IPS-NIHi7 (cell line): Measurements from ENCODE around the gene ARHGEF4.
"Not testable (repeated sequence)": the region's sequence is repeated elsewhere in the genome, so short reads cannot be mapped to it uniquely, and the experiment has no call there.

Experiments used
- DNase-seq: peaks from one replicate; pipeline ENCODE4 v3.0.0; 2012; ENCODE audit warnings: mixed read lengths; ENCODE audit errors: extremely low spot score

ARHGEF4 gene

GRCh38 chr2:130884503-130884902 lies 47.8 kb downstream of the ARHGEF4 start:
- DNase-seq, result no peak

- DNase-seq, result no peak
Measured at GRCh38 chr2:130887643-130888042, 50.9 kb downstream of the ARHGEF4 start.

GRCh38 chr2:130890941-130891669 lies 54.4 kb downstream of the ARHGEF4 start:
- no peak for DNase-seq

- no peak for DNase-seq
Measured at GRCh38 chr2:130891966-130892365, 55.3 kb downstream of the ARHGEF4 start.

- no peak for DNase-seq
Measured at GRCh38 chr2:130892793-130893785, 56.4 kb downstream of the ARHGEF4 start.

- DNase-seq, result no peak
Measured at GRCh38 chr2:130894326-130894942, 57.7 kb downstream of the ARHGEF4 start.

GRCh38 chr2:130896813-130897212 lies 60.1 kb downstream of the ARHGEF4 start:
- DNase-seq, result no peak

GRCh38 chr2:130898553-130898952 lies 61.8 kb downstream of the ARHGEF4 start:
- no peak for DNase-seq

DNA sequence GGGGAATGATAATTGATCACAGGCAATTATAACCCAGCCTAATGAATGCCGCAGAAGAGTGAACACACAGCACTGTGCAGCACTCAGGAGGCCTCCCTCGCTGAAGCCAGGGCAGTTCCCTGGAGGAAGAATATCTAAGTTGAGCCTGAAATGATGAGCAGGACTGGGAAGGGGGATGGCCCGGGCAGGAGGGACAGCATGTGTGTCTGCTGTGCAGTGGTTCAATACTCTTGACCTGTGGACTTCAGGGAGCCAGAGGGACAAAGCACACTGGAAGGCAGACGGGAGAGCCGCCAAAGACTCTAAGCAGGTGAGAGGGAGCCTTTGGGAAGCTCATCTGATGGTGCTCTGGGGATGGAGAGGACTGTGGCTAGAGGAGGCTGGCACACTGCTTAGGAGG lies 62.6 kb downstream of the ARHGEF4 start:
- no peak for DNase-seq

DNA sequence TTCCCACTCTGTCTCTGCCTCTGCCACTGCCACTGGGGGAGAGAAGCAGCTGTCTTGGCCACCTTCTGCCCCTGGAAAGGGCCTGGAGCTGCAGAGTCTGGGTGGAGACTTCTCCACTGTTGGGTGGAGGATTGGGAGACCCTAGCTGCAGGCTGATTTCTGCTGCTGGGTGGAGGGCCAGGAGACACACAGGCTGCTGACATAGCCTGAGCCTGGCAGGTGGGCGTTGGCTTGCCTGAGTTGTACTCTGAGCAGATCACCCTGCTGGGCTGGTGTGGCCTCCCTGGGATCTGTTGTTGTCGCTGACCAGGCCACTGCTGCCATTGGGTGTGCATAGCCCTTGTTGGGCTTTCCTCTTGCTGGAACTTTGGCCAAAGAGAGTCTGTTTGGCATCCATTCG lies 64.3 kb downstream of the ARHGEF4 start:
- no peak for DNase-seq

DNA sequence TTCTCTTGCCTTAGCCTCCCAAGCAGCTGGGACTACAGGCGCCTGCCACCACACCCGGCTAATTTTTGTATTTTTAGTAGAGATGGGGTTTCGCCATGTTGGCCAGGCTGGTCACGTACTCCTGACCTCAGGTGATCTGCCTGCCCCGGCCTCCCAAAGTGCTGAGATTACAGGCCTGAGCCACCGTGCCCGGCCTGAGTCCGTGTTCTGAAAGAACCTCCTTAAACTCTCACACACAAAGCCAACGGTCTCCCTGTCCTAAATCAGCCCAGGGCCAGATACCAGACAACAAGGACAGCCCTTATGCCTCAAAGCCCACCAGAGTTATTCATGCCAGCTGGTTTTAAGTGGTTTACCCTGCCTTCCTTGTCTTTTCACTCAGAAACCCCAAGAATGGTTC lies 64.9 kb downstream of the ARHGEF4 start:
- DNase-seq, result not testable (repeated sequence)

DNA sequence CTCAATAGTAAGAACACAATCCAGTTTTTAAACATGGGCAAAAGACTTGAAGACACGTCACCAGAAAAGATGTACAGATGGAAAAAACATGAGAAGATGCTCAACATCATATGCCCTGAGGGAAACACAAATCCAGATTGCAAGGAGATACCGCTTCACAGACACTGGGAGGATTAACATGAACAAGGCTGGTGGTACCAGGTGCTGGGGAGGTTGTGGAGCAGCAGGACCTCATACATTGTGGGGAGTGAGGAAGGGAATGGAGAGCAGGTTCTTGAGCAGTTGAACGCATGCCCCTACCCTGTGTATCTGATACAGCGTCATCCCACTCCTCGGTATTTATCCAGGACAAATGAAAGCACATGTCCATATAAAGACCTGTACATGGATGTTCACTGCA lies 72.1 kb downstream of the ARHGEF4 start:
- DNase-seq, result no peak

- no peak for DNase-seq
Measured at GRCh38 chr2:130910931-130911330, 74.2 kb downstream of the ARHGEF4 start.

GRCh38 chr2:130911482-130911881 lies 74.8 kb downstream of the ARHGEF4 start:
- no peak for DNase-seq

DNA sequence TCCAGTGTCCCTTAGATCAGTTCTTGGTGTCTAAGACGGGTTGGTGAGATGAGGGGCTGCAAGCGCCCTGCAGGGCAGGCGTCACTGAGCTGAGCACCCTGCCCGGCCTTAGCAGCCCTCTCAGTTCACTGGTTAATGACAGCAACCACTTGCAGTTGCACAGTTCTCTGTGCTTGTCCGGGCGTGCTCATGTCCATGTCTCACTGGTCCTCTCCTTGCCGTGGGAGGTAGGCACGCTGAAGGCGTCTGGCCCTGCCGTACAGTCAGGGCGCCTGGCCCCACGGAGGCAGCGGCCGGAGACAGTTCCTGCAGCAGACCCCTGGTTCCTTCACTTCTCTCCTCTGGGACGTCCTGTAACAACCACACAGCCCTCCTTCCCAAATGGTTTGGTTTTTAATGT lies 75.3 kb downstream of the ARHGEF4 start:
- no peak for DNase-seq

DNA sequence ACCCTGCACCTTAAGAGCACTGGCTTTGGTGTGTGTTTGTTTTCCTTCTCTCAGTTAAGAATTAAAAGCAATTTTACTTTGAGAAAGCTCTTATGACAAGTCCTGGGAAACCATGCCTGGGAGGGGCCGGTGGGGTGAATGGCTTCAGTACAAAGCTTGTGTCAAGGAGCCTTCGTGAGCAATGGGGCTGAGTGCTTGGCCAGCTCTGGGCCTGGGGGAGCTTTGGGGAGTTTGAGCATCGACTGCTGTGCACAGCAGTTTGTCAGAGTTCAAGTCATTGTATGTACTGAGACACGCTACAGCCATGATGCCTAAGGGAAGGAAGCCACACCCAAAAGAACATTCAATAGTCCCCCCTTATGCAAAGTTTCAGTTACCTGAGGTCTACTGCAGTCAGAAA lies 75.8 kb downstream of the ARHGEF4 start:
- DNase-seq, result no peak

GRCh38 chr2:130913891-130914290 lies 77.2 kb downstream of the ARHGEF4 start:
- no peak for DNase-seq

GRCh38 chr2:130915149-130915548 lies 78.4 kb downstream of the ARHGEF4 start:
- no peak for DNase-seq

DNA sequence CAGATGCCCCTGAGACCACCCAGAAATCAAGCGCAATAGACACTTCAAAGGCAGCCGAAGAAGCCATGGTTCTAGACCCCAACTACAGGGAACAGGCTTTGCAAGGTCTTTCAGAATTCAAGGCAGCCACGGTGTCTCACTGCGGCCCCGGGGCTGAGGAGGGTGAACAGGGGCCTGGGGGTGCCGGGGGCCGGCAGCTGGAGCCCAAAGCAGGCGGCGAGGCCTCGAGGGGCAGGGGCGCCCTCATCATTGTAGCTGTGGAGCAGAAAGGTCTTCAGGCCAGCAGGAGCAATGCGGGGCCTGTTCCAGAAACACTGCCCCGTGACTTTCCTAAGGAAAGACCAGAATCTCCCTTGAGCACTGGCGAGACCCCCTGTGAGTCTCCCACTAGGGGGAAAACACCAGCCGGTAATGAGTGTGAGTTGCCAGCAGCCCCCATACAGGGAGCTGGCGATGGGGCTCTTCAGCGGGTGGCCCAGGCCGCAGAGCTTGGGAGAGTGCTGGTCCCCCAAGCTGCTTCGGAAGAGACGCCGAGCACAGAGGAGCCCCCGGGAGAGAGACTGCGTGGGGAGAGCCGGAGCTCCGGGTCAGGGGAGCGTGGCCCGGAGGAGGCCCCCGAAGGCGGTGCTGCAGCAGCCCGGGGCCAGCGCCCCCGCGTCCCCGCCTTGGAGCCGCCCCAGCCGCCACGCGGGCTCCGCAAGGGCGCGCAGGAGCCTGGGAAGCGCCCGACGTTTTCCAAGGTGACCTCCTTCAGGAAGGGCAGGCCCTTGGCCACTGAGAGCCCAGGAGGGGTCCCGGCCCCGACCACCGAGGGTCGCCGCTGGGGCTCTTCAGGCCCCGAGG lies 79.1 kb downstream of the ARHGEF4 start:
- DNase-seq, result no peak

DNA sequence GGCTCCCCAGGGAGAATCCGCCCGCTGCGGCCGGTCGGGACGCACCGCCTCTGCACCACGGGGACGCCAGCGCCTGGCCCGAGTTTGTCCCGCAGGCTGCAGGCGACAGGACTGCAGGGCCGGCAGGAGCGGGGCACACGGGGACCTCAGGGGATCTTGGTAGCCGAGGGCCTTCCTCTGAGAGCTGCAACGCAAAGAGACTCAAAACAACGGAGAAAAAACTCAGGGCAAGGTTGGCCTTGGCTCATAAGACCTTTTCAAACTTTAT lies 79.7 kb downstream of the ARHGEF4 start:
- peak; percentile 44 for DNase-seq

DNA sequence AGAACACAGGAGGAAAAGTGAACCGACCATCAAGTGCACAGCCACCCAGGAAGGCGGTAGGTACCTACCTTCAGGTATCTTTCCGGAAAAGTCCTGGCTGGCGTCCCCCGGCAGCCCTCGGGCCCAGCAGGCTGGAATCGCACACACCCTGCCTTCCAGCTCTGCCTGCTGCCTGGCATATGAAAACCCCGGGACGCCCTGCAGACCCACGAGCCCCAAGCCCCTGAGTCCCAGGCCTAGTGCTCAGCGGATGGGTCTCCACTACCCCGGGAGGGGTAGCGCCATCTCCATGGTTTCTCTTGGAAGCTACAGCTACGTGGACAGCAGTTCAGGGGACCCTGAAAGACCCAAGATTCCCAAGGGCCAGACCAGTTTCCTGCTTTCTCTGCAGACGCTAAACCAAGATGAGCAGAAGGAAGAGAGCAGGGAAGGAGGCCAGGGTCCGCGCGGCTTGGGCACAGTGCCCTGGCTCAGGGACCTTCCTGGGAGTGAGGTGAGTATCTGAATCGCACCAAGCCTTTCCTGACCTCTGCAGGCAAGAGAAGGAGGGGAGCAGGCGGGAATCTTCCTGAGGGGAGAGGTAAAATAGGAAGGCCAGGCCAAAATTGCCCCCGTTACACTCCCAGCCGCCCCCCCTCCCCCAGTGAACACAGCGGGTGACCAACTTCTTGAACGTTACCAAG lies 80.4 kb downstream of the ARHGEF4 start:
- DNase-seq, result no peak
